OCI-LY7 (cell line): ENCODE results near the gene NRSN2.

ENCODE experiments used
- EZH2phosphoT487 ChIP-seq: fragments of 200-600 bp; sonication (generic); IDR thresholded peaks from 2 replicates; pipeline ENCODE4 v1.6.1; 2018; ENCODE audit warnings: low read depth, borderline replicate concordance, mild to moderate bottlenecking, mixed run types, antibody characterized with exemption, low read length, moderate library complexity, mixed read lengths
- TF ChIP-seq, protein P1 (sequence below): fragments of 200-600 bp; sonication (generic); conservative IDR thresholded peaks from 2 replicates; pipeline ENCODE4 v1.5.1; 2014; ENCODE audit warnings: mild to moderate bottlenecking, antibody characterized with exemption, low read length, moderate library complexity, mixed read lengths

DNA sequence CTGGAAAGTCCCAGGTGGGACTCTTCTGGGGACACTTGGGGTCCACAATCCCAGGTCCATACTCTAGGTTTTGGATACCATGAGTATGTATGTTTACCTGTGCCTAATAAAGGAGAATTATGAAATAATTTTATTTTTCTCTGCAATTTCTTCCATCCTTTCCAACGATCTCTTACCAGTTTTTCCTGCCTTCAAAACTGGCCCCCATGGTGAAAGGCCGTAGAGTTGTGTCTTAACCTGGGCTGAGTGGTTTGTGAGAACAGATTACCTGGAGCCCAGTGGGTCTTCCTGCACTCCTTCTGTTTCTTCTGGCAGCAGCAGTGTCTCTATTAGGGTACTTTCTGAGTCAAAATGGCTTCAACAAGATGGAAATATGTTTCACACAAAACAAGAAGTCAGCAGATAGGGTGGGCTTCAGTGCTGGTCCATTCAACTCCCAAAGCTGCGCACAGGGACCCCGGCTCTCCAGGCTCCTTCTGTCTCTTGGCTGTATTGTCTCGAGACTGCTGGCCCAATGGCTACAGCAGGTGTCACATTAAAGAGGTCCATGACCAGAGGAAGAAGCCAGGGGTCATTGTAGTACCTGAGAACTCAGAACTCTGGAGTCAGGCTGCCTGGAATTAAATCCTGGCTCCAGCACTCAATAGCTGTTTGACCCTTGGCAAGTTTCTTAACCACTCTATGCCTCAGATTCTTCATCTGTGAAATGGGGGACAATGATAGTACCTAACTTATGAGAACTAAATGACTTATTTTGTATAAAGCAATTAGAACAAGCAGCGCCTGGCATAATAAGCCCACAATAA lies 50.7 kb downstream of the NRSN2 start:
- TF ChIP-seq, protein P1, sequence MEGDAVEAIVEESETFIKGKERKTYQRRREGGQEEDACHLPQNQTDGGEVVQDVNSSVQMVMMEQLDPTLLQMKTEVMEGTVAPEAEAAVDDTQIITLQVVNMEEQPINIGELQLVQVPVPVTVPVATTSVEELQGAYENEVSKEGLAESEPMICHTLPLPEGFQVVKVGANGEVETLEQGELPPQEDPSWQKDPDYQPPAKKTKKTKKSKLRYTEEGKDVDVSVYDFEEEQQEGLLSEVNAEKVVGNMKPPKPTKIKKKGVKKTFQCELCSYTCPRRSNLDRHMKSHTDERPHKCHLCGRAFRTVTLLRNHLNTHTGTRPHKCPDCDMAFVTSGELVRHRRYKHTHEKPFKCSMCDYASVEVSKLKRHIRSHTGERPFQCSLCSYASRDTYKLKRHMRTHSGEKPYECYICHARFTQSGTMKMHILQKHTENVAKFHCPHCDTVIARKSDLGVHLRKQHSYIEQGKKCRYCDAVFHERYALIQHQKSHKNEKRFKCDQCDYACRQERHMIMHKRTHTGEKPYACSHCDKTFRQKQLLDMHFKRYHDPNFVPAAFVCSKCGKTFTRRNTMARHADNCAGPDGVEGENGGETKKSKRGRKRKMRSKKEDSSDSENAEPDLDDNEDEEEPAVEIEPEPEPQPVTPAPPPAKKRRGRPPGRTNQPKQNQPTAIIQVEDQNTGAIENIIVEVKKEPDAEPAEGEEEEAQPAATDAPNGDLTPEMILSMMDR: no peak
- TF ChIP-seq EZH2phosphoT487: no peak
